UCSD-AML1 (cell line): Measurements from ENCODE around the gene ATE1.
"Not testable (repeated sequence)": the region's sequence is repeated elsewhere in the genome, so short reads cannot be mapped to it uniquely, and the experiment has no call there.

Source experiments
- DNase-seq: peaks from one replicate; lab custom pipeline; 2025; ENCODE audit not compliant: unreplicated experiment; lab: John Stamatoyannopoulos, UW

ATE1 gene

DNA sequence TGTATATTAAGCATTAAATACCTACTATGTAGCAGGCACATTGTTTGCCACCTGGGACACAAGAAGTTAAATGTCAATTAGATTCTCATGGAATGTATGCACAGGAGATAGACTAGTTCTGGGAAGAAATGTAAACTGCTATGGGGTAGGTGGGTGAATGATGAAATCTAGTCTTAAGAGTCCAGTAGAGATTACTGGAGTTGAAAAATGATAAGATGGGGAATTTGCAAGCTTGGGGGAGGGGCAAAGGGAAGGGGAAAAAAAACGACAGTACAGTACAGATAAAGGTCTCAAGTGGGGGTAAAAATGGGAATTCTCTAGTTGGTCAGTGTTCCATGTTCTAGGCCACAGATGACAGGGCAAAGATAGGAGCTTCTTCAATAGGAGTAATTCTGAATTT is 94.4 kb downstream of the ATE1 start:
- no peak for DNase-seq

GRCh38 chr10:121832647-121833046 is 95.2 kb downstream of the ATE1 start:
- no peak for DNase-seq

GRCh38 chr10:121831777-121832176 is 96.1 kb downstream of the ATE1 start:
- DNase-seq = no peak

DNA sequence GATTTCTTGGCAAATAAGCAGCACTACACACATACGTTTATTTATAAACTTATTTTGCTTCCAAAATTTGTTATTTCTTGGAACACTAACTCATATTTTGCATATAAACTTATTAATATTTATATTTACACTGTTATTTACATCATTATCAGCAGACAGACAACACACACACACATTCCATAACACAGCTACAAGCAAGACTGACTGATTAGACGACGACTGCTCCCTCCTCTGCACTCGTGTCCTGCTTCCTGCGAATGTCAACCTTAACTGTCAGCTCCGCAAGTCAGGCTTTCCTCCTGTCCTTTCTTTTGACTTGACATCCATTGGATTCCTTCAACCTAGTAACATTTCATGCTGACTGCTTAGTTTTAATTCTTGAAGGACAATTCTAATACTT is 96.6 kb downstream of the ATE1 start:
- no peak for DNase-seq

DNA sequence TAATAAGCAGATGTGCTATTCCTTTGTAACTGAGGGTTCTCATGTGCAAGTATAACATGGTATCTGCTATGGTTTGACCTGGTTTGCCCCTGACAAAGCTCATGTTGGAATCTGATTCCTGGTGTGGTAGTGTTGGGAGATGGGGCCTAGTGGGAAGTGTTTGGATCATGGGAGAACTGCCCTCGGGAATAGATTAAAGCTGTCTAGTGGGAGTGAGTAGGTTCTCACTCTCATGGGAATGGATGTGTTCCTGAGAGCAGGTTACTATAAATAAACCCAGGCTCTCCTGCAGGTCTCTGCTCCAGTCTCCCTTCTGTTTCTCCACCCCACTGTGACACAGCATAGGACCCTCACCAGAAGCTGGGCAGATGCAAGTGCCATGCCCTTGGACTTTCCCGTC is 97.7 kb downstream of the ATE1 start:
- no peak for DNase-seq

- no peak for DNase-seq
Observed at GRCh38 chr10:121828045-121828444, 99.8 kb downstream of the ATE1 start.

DNA sequence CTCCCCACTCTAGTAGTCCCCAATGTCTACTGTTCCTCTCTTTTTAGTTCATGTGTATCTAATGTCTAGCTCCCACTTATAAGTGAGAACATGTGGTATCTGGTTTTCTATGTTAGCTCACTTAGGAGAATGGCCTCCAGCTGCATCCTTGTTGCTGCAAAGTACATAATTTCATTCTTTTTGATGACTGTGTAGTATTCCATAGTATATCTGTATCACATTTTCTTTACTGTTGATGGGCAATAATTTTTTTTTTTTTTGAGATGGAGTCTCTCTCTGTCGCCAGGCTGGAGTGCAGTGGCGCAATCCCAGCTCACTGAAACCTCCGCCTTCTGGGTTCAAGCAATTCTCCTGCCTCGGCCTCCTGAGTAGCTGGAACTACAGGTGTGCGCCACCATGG is 101.1 kb downstream of the ATE1 start:
- DNase-seq = not testable (repeated sequence)

- DNase-seq = no peak
Observed at GRCh38 chr10:121823993-121824463, 103.8 kb downstream of the ATE1 start.

DNA sequence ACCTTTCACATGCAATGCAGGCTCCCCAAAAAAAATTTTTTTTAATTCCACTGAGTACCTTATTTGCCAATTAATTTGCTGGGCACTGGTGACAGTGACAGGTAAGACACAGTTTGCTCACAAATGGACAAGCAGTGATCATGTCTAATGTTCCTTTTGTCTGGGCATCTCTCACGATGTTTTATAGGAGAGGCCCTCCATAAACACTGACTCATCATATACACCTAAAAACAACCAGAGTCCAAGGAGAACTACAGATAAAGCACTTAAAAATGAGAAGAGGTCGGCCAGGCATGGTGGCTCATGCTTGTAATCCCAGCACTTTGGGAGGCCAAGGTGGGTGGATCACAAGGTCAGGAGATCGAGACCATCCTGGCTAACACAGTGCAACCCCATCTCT is 105.1 kb downstream of the ATE1 start:
- DNase-seq = no peak

- no peak for DNase-seq
Observed at GRCh38 chr10:121822180-121822579, 105.7 kb downstream of the ATE1 start.

- DNase-seq = no peak
Observed at GRCh38 chr10:121819049-121819448, 108.8 kb downstream of the ATE1 start.

DNA sequence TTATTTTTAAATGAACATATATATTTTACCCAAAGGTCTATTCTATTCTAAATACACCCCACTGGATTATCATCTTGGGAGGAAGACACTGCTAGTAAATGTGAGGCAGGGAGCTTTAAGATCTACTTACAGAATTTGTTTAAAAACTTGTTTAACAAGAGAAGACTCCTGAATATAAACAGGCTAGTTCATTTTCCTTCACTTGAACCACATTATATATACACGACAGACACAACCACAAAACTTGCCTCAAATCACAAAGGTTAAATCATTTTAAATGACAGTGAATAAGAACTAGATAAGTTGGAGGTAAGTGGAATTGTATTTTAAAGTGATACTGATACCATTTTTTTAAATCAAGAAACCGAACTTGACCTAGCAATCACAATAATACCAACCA is 109.2 kb downstream of the ATE1 start:
- DNase-seq = no peak

- DNase-seq = no peak
Observed at GRCh38 chr10:121816197-121816596, 111.6 kb downstream of the ATE1 start.

- no peak for DNase-seq
Observed at GRCh38 chr10:121813857-121814256, 114.0 kb downstream of the ATE1 start.

DNA sequence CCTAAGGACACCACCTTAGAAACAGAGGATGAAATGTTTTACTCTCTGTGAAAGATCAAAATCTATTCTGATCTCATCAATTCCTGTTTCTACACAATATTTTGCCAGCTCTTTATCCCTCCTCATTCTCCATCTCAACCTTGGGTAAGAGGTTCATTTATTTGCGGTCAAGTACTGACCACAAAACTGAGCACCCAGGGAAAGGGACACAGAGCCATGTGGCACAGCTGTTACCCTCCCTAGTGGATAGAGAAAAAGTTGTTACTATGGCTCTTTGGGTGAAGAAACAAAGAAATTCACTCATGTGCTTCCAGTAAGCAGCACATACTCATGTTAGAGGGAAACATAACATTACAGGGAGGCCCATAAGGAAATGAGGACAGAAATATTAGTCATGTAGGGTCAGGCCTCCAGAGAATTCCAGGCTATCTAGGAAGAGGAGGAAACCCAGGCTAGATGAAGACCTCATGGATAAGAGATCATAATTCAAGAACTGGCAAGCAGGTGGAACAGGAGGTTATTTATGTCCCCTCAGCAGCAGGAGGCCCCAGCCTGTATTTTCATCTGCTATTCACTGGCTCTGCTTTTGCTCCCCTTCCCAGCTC is 114.5 kb downstream of the ATE1 start:
- no peak for DNase-seq

DNA sequence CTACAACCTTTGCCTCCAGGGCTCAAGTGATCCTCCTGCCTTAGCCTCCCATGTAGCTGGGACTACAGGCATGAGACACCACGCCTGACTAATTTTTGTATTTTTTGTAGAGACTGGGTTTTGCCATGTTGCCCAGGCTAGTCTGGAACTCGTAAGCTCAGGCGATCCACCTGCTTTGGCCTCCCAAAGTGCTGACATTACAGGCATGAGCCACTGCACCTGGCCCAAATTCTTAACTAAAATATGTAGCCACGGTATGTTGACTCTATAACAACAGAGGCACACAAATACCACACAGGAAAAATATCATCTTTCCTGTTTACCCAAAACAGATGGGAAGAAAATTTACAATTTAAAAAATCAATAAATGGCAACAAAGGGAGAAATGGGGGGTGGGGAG is 115.8 kb downstream of the ATE1 start:
- no peak for DNase-seq

DNA sequence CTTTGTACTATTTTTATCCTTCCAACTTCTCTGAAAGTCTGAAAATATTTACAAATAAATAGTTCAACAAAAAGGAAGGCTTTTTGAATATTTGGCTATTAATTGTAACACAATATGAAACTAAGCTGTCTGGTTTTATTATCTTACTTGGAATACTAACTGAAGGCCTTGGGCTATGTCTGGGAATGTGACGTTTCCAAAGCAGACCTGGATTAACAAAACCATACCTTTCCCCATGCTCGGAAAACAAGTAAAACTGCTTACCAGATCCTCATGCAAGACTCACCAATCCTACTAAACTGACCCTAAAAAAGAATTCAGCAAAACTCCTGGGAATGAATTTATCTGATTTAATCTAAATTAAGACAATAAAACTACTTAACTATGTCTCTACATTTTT is 116.4 kb downstream of the ATE1 start:
- no peak for DNase-seq

DNA sequence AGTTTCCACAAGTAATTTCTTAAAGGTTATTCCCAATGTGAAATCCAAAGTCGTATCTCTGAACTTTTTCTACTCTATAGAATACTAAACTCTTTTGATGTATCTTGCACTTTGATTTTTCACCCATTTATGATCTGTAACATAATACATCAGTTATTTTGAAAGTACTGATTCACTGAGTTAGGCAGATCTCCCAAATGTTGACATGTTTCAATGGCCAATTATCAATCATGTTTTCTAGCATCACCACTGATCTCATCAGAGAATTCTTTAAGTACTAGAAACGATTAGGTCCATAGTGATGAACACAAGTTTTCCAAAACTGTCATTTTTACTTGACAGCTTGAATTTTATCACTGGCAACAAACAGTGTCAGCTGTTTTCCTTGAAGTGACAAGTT is 119.0 kb downstream of the ATE1 start:
- DNase-seq = no peak

DNA sequence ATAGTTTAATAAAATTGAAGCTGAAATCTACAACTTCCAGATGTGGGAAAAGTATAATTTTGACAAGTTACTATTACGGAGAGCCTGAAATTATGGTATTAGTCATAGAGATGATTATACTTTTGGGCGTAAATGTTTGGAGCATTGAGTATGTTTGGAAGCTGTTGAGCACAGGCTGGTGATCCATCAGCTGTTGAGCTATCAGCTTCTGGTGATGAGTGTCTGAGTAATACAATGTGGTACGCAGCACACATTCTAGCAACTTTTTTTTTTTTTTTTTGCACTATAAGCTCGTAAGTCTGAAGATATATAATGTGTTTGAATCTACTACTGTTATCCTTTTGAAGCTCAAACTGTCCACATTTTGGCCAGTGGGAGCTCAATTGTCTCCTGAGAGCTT is 123.4 kb downstream of the ATE1 start:
- DNase-seq = no peak

- no peak for DNase-seq
Observed at GRCh38 chr10:121803611-121804010, 124.2 kb downstream of the ATE1 start.

DNA sequence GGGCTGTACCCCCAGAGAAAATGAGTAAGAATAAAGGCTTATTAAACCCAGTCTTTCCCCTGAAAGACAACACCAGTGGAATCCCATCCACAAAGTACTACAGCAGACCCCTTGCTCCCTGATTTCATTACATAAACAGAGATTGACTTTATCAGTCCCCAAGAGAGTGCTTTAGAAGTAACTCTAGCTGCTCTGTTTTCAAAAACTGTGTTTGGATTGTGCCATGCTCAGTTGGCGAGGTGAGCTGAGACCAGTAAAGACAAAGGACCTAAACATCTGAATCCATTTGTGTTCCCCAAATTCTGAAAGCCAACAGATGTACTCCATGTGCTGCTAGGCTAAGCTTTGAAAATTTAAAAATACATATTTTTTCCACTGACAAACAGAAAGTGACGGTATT is 127.0 kb downstream of the ATE1 start:
- no peak for DNase-seq

DNA sequence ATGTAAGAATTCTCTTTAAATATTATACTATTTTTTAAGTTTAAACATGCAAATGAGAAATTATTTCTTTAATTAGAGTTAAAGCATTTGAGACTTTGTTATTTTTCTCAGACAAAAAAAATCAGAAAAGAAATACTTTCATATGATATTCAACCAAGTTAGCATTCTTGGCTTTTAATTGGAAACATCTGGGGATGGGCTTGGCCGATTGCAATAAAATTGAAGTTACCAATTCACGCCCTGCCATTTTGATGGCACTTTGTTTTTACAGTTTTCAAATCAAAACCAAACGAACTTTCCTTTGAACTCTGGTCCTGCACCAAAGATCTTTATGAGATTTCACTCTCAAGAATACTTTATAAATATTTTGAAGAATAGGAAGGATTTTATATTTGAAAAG is 127.7 kb downstream of the ATE1 start:
- no peak for DNase-seq

DNA sequence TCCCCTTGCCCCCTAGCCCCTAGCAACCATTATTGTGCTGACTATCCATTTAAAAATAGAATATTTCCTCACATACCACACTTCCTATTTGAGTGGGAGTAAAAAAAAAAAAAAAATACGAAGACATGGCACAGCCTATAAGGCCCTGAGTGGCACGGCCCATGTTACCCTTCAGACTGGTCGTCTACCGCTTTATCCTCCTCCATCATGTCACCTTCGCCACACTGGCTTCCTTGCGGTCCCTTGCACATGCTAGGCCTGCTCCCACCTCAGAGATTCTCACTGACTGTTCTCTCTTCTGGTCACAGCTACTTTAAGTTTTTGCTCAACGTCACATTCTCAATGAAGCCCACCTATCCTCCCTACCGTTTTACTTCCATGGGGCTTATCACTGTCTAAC is 130.3 kb downstream of the ATE1 start:
- DNase-seq = no peak

DNA sequence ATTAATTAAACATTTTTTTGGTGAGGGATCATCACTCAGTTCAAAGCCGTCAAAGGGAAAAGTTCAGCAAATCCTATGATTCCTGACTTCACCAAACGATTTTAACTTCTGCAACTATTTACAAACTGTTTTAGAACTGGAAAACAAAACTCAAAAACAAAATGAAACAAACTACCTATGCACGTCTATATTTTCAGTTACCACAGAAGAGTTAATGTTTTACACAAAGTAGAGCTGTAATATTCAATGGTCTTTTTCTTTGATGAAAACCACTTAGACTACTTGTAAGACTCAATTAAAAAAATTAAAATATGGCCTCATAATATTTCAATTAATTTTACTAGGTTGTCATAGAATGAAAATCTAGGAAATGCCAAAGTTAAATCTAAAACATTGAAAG is 131.5 kb downstream of the ATE1 start:
- no peak for DNase-seq
